Esophagus squamous epithelium (tissue), 4 donors: ENCODE data around the gene TATDN3.

Experiments used
- CTCF ChIP-seq, 6 experiments: fragments of 450-650 bp in 4 of 6; fragments of 200-600 bp in 2 of 6; sonication (generic) in 2 of 6; IDR thresholded peaks; one replicate each; pipeline ENCODE4 v1.5.1; 2016 to 2019; ENCODE audit warnings: antibody characterized with exemption in 6 of 6, mild to moderate bottlenecking in 4 of 6, moderate library complexity in 4 of 6
- POLR2A ChIP-seq, 4 donors: fragments of 450-650 bp; IDR thresholded peaks; one replicate each; pipeline ENCODE4 v1.6.1; 2017; ENCODE audit warnings: antibody characterized with exemption in 4 of 4, mild to moderate bottlenecking in 4 of 4, moderate library complexity in 3 of 4

- TF ChIP-seq CTCF (IDR thresholded peaks at IDR 0.05), result peak in 5 of 6 experiments; percentile 41 to 68 (median 61)
- no peak for TF ChIP-seq POLR2A (IDR thresholded peaks at IDR 0.05)
Measured at GRCh38 chr1:212749821-212750535, 41.7 kb upstream of the TATDN3 start.
